Measurements from ENCODE around the gene SSMEM1.
"Not testable (repeated sequence)": the region's sequence is repeated elsewhere in the genome, so short reads cannot be mapped to it uniquely, and the experiment has no call there.

SSMEM1 gene, protein sequence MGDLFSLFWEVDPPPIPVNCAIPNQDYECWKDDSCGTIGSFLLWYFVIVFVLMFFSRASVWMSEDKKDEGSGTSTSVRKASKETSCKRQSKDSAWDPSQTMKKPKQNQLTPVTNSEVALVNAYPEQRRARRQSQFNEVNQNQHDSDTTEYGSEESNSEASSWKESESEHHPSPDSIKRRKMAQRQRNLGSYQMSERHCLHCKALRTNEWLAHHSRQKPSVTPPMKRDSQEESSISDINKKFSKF

DNA sequence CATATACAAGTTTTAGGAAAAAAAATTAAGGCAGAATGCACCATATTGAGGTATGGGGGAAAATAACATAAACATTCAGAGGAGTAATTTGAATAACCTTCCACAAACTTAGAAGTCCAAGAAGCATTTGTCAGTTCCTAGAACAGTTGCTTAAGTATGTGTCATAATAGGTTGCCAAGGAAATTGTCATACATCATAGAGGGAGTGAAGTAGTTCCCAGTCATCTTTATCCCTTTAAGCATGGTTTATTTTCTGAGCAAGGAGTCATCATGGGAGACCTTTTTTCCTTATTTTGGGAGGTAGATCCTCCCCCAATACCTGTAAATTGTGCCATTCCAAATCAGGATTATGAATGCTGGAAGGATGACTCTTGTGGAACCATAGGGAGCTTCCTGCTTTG is at the start of gene SSMEM1:
Gene SSMEM1 (plus strand): TSS at position 219 of the 400 bp plus-strand sequence. CDS start 51 bp downstream, at position 270.
- no peak for DNase-seq

DNA sequence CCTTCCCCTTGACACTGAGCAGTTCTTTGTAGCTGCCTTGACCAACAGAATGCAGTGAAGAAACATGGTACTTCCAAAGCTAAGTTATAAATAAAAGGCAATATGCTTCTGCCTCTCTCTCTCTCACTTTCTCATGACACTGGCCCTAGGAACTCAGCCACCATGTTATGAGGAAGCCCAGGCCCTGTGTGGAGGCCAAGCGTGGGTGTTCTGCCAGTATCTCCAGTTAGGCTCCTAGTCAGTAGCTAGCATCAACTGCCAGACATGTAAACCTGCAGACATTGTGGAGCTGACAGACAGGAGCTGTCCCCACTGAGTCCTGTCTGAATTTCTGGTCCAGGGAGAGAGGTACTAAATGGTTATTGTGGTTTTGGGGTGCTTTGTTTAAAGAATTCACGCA is 47.6 kb upstream of the SSMEM1 start:
- DNase-seq, result no peak

DNA sequence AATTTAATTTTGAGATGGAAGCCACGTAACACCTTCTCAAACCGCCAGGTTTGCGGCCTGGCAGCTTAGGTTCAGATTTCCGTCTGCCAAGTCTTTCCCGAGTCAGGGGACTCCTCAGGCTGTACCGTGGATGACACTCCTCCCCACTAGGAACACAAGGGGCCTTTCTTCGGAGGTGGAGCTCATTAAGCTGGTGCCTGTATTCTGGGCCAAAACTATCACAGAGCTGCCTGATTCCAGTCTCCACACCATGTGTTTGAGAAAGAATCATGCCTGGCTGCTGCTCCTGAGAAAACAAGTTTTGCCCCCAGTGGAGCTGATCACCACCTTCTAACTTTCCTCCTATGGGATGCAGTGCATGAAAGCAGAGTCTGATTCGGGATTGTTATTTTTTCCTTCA is 47.2 kb upstream of the SSMEM1 start:
- no peak for DNase-seq

DNA sequence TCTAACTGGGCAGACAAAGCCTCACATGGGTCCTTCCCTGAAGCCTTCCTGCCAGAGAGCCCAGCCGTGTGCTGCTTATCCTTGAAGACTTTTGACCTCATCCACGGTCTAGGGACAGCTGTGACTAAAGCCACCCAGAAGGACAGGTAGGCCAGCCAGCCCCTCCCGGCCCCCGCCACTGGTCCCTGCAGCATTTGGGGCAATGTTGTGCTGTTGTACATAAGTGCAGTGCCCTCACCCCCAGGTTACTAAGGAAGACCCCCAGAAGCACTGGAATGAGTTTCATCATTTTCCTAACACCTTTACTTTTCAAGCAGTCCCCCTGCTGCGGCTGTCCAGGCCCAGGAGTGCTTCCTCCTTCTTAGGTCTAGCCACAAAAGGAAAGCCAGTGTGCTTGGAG is 45.5 kb upstream of the SSMEM1 start:
- DNase-seq, result no peak

DNA sequence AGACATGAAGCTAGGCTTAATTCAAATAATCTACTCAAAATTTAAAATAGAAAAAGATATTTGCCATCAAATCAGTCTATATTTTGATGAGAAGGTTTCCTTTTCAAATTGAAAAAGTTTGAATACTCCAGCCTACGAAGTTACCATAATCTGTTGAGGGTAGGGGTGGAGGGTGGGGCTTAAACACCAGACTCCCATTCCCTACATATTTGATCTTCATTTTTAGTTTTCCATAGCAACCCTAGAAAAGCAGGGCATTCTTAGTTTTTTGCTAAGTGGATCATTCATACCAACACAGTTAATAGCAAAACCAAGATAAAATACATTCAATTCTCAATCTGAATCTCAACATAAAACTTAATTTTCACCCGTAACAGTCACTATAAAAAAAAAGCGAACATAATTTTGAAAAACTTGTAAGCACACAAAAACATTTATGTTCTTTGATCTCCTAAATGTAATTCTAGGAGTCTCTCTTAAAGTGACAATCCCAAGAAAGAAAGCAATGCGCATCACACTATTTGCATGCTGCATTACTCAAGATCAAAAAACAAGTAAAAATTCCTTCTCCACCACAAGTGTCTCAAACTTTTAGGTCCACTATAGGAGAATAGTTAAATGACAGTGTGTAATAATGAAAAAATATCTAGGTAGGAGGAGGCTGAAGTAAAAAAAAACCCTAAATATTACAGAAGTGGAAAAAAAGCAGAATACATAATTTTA is 33.3 kb upstream of the SSMEM1 start:
- no peak for DNase-seq

DNA sequence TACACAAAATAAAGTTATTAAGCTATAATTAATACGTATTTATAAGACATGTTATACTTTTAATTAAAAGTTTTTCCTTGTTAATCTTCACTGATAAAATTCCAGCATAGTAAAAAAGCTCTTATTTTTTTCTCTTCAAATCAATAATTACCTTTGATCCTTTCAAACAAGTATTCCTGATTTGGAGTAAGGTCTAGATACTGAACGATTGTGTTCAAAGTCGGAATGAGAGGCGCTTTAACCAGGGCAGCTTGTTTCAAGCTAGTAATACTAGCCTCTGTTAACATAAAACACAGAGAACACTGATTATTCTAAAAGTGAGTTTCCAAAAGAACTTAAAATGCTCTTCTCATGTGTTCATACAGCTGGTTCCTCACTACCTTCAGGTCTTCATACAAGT is 29.4 kb upstream of the SSMEM1 start:
- no peak for DNase-seq

DNA sequence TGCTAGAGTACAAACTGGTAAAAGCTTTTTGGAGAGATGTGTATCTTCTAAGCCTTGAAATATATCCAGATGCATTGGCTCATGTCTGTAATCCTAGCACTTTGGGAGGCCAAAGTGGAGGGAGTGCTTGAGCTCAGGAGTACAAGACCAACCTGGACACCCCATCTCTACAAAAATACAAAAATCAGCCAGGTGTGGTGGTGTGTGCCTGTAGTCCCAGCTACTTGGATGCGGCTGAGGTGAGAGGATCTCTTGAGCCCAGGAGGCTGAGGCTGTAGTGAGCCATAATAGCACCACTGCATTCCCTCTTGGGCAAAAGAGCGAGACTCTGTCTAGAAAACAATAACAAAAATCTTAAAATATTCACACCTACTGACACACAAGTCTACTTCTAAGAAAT is 28.0 kb upstream of the SSMEM1 start:
- no peak for DNase-seq

DNA sequence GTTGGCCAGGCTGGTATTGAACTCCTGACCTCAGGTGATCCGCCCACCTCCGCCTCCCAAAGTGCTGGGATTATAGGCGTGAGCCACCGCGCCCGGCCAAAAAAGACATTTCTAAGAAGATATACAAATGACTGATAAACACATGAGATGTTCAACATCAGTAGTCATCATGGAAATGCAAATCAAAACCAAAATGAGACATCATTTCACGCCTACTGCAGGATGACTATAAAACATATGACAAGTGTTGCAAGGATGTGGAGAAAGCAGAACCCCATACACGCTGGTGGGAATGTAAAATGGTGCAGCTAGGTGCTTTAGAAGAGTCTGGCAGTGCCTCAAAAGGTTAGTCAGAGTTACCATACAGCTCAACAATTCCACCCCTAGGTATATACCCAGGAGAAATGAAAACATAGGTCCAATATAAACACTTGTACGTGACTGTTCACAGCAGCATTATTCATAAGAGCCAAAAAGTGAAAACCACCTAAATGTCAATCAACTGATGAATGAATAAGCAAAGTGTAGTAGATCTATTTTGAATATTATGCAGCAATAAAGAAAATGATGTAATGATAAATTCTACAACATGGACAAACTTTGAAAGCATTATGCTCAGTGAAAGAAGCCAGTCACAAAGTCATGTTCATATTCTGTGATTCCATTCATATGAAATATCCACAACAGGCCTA is 26.9 kb upstream of the SSMEM1 start:
- DNase-seq, result no peak

DNA sequence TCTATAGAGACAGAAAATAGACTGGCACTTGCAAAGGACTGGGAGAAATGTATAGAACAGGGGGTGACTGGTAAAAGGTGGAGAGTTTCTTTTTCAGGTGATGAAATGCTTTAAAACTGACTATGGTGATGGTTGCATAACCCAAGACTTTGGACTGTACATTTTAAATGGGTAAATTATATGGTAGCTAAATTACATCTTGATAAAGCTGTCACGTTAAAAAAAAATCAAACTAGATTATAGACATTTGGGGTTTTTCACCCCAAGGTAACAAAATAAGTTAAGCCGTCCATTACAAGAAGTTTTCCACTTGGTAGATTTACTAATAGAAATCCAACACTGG is 26.4 kb upstream of the SSMEM1 start:
- DNase-seq, result no peak

DNA sequence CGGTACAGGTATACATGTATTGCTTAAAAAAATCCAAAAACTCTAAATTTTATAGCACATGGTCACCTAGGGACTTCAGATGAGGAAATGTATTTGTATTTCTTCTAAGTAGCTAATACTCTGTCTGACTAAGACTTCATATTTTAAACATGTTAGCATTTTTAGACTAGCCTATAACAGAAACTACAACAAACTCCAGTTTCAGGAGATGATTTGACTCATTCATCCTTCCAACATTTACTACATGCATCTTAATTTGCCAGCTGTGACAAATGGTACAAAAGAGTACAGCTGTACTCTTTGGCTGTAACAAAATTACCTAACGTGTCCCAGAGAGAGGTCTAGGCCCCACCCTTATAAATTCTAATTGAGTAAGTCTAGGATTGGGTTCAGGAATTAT is 24.7 kb upstream of the SSMEM1 start:
- DNase-seq, result no peak

DNA sequence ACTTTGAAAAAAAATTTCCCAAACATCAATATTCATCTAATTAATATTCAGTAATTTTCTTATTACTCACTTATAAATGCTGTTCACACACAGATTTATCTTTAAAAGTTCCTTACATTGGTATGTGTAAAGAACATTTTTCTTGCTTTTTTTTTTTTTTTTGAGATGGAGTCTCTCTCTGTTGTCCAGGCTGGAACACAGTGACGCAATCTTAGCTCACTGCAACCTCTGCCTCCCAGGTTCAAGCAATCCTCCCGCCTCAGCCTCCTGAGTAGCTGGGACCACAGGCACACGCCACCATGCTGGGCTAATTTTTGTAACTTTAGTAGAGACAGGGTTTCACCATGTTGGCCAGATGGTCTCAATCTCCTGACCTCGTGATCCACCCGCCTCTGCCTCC is 23.3 kb upstream of the SSMEM1 start:
- DNase-seq, result not testable (repeated sequence)

DNA sequence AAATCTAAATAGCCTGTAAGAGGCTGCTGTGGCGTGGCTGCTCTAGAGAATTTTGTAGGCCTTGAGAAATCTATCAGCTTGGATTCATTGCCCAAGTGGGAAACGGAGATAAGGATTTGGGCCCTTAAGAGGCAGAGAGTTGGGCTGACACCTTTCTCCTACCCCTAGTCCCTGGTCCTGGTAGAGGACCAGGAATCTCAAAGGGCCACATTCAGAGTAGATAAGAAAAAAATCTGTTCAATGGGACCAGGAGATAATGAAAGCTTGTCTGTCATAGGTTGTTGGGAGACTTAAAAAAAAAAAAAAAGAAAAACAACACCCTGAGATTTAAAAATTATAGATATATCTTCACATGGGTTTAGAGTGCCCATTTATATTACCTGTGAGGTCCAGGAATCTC is 20.3 kb upstream of the SSMEM1 start:
- no peak for DNase-seq

DNA sequence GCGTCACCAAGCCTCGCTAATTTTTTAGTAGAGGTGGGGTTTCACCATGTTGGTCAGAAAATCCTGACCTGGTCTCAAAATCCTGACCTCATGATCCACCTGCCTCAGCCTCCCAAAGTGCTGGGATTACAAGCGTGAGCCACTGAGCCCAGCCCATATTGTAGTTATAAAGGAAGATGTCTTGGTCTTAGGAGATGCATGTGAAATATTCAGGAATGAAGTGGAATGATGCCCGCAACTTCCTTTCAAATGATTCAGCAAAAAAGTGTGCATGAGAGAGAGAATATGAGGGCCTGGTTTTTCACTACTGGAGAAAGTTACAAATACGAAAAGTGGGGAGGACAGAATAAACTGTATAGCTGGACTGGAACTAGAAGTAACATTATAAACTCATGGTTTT is 18.3 kb upstream of the SSMEM1 start:
- DNase-seq, result no peak

DNA sequence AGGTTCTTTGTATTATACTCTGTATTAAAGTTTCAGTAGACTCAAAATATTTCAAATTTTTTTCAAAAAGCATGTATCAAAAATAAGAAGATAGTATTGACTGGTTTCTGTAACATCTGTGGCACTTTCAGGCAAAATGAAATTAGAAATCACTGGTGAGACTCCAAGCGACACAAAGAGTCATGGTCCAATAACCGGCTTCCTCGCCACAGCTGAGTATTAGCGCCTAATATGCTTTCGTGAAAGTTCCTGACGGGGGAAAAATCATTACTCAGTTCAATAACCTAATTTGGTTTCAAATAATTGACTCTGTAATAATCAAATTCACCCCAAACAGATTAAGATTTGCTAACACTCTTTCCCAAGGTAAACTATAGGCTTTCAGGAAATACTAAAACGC is 15.9 kb upstream of the SSMEM1 start:
- DNase-seq, result no peak

DNA sequence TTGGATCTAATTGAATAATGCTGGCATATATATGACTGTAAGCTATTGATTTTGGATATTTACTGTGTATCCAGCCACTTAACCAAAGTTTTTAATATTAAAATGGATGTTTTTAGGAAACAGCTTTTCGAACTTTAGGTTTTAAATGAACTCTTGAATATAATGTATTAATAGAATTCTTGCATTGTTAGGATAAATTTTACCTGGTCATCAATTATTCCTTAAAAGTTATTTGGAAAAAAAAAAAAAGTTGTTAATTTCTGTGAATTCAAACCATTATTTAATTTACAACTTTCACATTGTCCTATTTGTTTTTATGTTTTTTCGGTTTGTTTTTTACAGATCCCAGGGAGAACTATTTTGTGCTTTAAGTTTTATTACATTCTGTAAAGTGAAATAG is 12.3 kb upstream of the SSMEM1 start:
- no peak for DNase-seq

DNA sequence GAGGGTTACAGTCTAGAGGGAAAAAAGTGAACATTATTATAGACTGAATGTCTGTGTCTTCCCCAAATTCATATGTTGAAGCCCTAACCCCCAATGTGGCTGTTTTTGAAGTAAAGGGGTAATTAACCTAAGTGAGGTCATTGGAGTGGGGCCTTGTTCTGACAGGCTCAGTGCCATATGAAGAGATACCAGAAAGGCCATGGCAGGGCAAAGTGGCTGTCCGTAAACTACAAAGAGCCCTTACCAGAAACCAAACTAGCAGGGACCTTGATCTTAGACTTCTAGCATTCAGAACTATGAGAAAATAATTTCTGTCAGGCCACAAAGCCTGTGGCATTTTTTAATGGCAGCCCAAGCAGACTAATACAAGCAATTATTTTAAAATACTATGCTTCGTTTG is 11.2 kb upstream of the SSMEM1 start:
- no peak for DNase-seq

DNA sequence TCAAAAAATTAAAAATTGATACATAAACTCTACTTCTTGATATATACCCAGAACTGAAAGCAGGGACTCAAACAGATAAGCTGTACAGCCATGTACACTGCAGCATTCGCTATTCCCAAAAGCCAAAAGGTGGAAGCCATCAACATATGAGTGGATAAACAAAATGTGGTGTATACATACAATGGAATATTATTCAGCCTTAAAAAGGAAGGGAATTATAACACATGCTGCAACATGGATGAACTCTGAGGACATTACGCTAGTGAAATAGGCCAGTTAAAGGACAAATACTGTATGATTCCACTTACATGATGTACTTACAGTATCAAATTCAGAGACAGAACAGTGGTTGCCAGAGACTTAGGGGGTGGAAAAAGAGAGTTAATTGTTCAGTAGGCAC is 10.6 kb upstream of the SSMEM1 start:
- DNase-seq, result no peak

DNA sequence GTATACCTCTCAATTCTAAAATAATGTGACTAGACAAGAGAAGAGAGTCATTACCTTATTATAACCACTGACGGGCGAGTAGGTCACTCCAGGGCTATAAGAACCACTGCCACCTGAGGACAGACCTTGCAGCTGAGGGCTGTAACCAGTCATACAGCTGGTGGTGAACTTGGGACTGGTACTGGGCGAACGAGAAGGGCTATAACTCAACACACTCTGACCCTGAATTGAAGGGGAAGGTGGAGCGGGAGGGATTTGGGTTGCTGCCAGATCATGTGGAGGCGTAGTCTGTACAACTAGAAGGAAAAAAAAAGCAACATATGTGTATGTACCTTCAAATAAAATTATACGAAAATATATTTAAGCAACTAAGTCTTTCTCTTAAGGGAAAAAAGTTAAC is 5.9 kb upstream of the SSMEM1 start:
- DNase-seq, result no peak

DNA sequence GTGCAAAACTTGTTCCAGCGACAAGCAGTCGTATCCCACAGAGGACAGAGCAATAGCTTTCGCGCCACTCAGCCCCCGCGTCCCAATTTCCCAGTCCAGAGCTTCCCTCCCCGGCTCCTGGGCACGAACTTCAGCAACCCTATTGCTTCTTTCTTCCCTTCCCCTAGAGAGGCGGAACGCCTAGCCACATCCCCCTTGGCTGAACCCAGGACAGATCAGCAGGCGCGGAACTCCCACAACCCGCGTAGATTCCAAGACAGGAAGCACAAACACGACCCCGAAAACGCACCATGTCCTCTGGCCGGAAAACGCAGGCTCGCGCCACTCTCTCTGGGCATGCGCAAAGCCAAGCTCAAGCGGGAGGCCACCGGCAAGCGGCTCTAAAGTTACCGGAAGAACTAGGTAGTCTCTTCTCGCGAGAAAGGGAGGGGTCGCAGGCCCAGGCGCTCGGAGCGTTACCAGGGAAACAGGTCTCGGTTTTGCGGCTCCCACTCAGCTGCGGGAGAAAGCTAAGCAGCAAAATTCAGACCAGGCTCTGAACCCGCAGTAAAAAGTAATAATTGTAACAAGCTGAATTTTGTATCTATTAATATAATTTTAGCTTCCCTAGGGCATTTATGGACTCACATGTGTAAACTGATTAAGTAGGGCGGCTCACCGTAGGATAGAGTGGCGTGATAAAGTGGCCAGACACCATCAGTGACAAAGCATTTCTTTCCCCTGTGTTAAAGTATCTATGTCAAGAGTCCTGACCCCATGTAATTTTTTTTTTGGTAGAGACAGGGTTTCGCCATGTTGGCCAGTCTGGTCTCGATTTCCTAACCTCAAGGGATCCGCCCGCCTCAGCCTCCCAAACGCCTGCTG is 2.3 kb upstream of the SSMEM1 start, which contains the start of gene TMEM209:
Gene TMEM209 (minus strand): TSS at position 323 of the 864 bp plus-strand sequence. CDS start 31 bp downstream, at position 292.
- DNase-seq, result peak; percentile 88 to 99

DNA sequence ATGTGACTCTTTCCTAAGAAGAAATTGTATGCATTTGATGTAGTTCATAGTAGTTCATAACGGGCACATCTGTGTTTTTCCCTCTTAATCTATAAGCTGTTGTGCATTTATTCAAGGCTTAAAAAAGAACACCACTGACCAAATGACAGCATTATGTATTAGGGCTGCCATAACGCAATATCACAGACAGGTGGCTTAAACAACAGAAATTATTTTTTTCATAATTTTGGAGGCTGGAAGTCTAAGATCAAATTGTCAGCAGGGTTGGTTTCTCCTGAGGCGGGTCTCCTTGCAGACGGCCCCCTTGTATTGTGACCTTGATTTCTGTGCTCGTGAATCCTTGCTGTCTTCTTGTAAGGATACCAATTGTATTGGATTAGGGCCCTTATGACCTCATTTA is 627 bp upstream of the SSMEM1 start:
- DNase-seq, result no peak

DNA sequence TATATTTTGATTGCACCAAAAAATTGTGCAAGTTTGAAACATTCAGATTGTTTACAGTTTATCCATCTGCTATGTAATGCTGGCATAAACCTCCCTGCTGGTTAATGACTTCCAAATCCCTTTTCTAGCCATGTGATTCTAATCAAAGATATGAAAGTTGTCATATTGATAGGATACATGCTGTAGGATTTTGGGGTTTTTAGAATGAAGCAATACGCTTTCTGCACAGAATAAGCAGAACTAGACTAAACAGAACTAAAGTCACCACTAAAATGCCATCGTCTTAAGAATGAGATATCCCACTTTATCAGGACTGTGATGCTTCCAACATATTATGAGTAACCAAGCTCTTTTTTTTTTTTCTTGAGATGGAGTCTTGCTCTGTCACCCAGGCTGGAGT is 856 bp downstream of the SSMEM1 start:
- no peak for DNase-seq

DNA sequence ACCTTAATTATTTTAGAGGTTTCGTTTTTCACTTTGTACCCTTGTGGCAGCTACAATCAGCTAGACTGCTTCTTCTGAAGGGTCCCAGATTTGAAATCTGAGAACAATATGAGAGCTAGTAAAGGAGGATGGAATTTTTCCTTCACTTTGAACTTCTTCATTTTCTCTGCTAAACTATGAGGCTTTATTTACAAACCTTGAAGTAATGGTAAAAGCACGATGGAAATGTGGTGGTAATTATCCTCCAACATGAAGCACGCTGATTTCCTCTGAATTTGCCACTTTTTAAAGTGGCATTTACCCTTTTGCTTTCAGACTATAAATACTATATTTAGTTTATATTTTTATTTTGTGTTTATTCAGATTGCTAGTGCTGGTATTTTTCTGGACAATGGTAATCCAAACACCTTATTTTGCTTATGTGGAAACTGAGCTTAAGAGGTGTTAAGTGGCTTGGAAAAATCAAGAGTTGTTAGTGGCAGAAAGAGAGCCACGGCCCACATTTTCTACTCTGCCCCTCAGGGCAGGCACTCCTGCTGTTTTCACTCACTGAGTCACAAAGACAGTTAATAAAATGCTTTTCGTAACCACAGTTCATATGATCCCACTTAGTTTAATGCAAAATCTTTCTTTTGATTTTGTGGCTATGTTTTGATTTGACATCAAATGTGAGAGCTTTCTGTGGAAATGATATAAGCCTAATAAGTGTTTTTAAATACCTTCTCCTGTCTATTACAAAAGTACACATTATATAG is 2.7 kb downstream of the SSMEM1 start:
- DNase-seq, result no peak

DNA sequence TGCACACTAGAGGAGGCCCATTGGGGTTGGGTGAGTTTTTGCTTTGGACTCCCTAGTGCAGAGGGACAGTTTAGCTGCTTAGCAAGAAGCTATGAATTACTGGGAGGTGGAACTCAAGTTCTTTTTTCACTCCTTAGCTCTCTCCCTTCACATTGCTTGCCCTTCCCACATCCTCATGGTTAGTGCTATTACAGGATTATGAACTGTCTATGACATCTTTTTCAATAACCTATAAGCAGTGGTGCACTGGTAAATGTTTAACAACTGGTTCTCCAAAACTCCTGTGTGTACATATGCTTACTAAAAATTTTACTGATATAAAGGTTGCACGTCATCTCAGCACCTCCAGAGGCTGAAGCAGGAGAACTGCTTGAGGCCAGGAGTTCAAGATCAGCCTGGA is 6.2 kb downstream of the SSMEM1 start:
- DNase-seq, result no peak

Data from NCI-H187 (cell line).